Amygdala (tissue), 56 donors: ENCODE measurements around the gene SMAD7.

Source experiments
- DNase-seq, 56 donors: peaks; one replicate each; lab custom pipeline; 2025; lab: John Stamatoyannopoulos, UW

SMAD7 gene

GRCh38 chr18:48921305-48922225, 29.2 kb downstream of the SMAD7 start:
- DNase-seq, result peak in 4 of 56 donors; percentile 30 to 42 (median 36)

- DNase-seq, result peak in 12 of 56 donors; percentile 20 to 62 (median 38)
These were observed 30.2 kb downstream of the SMAD7 start for GRCh38 chr18:48920408-48921038.

GRCh38 chr18:48919547-48919946, 31.2 kb downstream of the SMAD7 start:
- DNase-seq, result peak in 4 of 56 donors; percentile 23 to 57 (median 28)

DNA sequence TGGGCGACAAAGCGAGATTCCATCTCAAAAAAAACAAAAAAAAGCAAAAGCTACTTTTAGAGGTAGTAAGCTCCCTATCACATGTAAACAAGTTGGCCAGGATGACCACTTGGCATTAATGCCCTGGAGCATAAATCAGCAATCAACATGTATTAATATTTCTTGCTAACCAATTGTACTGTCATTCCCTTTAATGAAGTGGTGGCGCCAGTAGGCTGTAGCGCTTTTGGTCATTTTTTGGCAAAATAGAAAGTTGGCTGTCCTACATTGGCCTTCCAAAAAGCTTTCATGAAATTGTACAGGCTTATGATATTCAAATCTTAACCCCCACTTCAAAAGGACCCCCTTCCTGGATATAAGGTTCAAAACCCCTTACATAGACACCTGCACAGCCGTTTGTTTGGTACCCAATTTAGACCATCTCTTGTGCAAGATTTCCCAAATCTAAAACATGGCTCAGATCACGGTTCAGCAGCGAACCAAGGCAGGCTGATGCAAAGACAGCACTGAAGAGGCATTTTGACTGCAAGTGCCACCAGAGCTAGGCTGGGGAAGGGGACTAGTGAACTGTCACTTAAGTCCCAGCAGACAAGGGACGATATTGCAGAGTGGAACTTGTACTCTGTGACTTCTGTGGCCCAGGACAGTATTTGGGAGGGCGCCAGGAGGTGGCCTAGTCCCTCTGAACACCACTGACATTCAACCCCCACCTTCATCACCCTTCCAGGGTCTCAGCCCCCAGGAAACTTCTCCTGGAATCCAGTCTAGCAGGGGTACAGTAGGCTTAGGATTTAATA, 31.9 kb downstream of the SMAD7 start:
- peak in 1 of 56 donors; percentile 7 for DNase-seq

GRCh38 chr18:48917579-48918517, 32.9 kb downstream of the SMAD7 start:
- no peak for DNase-seq

DNA sequence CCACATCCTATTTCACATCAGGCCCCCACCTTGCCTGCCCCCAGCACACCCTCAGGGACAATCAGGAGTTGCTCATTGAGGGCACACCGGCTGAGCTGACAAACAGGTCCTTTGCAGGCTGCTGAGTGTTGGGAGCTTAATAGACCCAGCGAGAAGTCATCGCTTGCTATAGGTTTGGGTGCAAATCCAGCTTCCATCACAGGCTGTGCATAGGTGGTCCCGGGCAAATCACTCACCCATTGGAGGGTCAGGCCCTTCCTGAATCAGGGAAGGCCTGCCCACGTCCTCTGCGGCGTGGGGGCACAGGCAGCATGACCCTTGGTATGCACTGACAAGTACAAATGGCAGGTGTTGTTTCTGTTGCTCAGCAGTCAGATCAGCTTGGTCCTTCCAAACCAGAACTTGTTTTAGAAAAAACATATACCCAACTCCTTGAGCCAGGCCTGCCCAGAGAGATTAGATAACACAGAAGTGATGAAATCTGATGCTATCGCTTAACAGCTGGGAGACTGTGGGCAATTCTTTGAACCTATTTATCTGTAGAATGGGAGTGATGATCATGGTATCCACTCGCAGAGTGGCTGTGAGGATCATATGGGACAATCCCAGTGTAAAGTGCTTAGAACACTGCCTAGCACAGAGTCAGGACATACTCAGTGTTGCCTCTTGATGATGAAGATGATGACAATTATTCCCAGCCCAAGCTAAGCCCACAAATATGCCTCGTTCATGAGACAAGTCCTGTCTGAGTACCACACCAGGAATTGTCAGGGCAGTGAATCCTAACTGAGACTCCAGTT, 34.9 kb downstream of the SMAD7 start:
- DNase-seq, result no peak

DNA sequence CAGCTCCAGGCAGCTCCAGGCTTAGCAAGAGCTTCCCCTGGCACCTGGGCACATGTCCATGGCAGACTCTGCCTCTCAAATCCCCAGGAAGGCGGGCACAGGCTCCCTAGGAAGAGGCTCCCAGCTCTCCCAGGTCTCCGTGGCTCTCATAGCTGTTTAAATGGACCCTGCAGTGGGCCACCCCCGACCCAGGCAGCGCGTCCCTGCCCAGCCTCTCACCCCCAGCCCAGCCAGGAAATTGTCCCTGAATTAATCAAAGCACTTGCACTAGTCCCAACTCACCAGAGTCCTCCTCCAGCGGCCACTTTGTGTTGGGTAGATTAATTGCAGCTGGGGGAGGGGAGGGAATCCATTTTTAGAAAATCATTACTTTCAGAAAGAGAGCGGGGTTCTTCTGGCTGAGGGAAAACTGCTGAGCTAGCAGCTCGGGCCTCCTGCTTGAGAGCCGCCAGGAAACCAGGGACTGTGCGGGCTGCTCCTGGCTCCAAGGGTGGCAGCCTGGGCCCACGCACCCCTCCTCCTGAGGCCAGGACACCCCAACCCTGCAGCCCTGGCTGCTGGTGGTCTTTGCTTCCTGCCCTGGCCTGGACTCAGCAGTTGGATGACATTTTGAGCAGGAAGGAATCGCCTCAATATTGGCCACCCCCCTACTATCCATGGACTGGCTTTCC, 36.0 kb downstream of the SMAD7 start:
- peak in 1 of 56 donors; percentile 19 for DNase-seq

DNA sequence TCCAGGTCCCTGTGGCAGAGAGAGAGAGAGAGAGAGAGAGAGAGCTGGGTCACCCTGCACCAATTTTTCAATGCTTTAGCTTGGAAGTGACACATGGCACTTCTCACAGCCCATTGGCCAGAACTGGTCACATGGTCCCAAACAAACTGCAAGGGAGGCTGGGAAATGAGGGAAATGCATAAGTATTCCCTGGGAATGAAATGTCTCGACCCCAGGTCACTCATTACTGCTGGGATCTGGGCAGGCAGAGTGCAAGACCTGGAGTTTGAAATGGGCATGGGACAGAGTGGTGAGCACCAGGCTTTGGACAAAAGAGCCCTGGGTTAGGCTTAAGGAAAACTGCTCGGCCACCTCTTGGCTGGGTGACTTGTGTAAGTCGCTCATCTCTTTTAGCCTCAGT, 37.0 kb downstream of the SMAD7 start:
- DNase-seq, result no peak

DNA sequence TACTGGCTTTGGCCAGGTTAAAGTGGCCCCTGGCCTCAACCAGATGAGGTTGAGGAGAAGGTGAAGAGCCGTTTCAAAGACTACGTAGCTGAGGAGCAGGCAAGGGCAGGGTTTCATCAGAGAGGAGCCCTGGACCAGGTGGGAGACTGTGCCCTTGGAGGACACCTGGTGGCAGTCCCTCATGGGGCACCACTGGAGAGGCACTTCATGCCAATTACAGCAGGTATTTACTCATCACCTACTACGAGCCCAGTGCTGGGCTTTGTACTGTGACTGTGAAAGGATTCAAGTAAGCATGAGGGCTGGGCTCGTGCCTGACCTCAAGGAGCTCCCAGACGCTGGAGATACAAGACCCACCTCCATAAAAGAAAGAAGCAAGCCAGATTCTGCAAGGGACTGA, 37.6 kb downstream of the SMAD7 start:
- DNase-seq, result no peak

DNA sequence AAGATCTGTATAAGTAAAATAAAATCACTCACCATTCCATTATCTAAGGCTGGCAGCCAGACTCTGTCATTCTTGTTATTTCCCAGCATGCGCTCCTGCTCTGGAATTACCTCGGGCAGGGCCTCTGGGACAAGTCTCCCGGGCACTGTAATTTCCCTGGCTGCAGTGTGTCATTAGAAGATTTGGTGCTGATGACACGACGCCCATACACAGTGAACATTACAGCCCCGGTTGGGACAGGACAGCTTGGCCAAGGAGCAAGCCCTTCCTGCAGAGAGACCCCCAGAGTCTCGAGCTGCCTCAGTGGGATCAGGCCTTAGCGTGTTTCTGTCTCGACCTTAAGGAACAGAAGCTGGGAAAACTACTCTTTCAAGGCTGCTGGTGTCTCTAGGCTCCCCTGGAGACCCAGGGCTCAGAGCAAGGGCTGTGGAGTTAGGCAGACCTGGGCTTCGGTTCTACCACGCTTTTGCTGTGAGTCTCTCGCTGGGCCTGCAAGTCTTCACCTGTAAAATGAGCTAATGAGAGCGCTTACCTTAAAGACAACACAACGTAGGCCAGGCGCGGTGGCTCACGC, 39.7 kb downstream of the SMAD7 start:
- no peak for DNase-seq

DNA sequence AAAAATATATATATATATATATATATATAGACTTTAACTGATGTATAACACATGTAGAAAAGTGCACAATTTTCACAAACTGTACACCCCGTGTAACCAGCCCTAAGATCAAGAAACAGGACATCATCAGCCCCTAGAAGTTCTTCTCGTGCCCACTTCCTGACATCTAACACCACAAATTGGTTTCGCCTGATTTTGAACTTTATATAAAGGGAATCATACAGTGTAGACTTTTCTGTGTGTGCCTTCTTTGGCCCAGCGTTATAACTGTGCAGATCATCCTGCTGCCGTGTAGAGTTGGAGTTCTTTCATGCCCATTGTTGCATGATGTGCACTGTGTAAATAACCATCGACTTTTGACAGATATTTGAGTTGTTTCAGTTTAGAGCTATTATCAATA, 41.0 kb downstream of the SMAD7 start:
- no peak for DNase-seq

- DNase-seq, result no peak
These were observed 41.8 kb downstream of the SMAD7 start for GRCh38 chr18:48908916-48909315.

DNA sequence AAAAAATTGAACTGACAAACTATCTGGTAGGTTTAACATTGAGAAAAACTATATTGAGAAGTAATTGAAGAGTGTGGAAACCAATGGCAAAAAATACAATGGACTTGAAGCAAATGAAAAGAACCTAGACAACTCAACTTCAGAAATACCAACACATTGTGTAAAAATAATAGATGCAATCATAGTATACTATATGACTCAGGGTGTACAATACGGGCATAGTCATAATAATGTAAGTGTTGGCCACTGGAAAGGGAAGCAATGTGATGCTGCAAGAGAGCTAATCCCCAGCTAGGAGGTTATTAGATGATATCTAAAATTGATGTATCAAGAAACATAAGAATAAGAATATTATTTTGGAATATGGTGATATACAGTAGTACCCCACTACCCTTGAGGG, 45.3 kb downstream of the SMAD7 start:
- no peak for DNase-seq

- no peak for DNase-seq
These were observed 45.8 kb downstream of the SMAD7 start for GRCh38 chr18:48904847-48905394.

DNA sequence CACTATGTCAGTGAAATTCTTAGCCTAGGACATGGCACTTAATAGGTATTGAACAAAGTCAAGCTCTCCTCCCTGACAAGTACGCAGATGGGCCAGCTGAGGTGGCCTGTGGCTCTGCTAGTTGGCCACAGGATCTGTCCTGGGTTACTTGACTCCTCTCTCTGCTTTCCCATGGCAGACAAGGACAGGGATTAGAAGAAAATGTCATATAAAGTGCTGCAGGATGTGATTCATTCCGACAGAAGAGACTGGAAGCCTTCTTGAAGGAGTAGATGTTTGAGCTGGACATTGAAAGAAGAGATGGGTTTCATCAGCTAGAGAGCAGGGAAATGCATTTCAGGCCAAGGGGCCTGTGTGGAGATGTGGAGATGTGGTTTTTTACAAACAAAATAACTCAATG, 46.7 kb downstream of the SMAD7 start:
- no peak for DNase-seq

GRCh38 chr18:48902856-48903601, 47.7 kb downstream of the SMAD7 start:
- DNase-seq, result peak in 2 of 56 donors; percentile 30 to 52
